Muscle of back (tissue), 11 donors: Measurements from ENCODE around the gene KRTAP4-12. TPM values are rescaled to one million over a fixed set of nuclear protein-coding genes. Genes with fewer than 3 reads are reported as not detected.
"Not testable (repeated sequence)": the region's sequence is repeated elsewhere in the genome, so short reads cannot be mapped to it uniquely, and the experiment has no call there.

Experiments
- DNase-seq, 3 donors: peaks; one replicate each; pipeline versions ENCODE4 v3.0.0 to v3.0.0-alpha.2; 2013
- polyA plus RNA-seq, 10 donors: library from polyadenylated mRNA; unstranded; fragments of 120-200 nt; gene quantifications; one replicate each; pipeline ENCODE4 v1.2.1, GENCODE V29; 2013; ENCODE audit not compliant: insufficient read length in 10 of 10

Gene KRTAP4-12
- polyA plus RNA-seq, 10 donors, result not detected

GRCh38 chr17:41096055-41096454 lies 27.9 kb downstream of the KRTAP4-12 start:
- DNase-seq, result no peak

GRCh38 chr17:41088760-41089352 lies 35.1 kb downstream of the KRTAP4-12 start:
- not testable (repeated sequence) for DNase-seq

- not testable (repeated sequence) for DNase-seq
Observed at GRCh38 chr17:41084100-41084856, 39.7 kb downstream of the KRTAP4-12 start, which contains the start of gene KRTAP4-7. KRTAP4-7 (plus strand) TSS chr17:41084150; CDS start chr17:41084207, 57 bp downstream.

- not testable (repeated sequence) for DNase-seq
Observed at GRCh38 chr17:41083427-41083826, 40.6 kb downstream of the KRTAP4-12 start.

GRCh38 chr17:41082626-41083025 lies 41.4 kb downstream of the KRTAP4-12 start:
- DNase-seq, result no peak

- no peak for DNase-seq
Observed at GRCh38 chr17:41076788-41077187, 47.2 kb downstream of the KRTAP4-12 start.

- no peak for DNase-seq
Observed at GRCh38 chr17:41073676-41074075, 50.3 kb downstream of the KRTAP4-12 start.

Other genes with a start within 250 kb of the KRTAP4-12 start
- gene KRT20, start 238.9 kb downstream of the KRTAP4-12 start, polyA plus RNA-seq, result under 1 TPM in 4 of 10 donors, not detected in 6; 0.13 to 0.24 (median 0.21) TPM
- 1 to 10 TPM in 2 of 10 donors, under 1 TPM in 5, not detected in 3; 0.16 to 2.7 (median 0.22) TPM for gene KRT23, start 186.5 kb downstream of the KRTAP4-12 start, polyA plus RNA-seq
- gene KRT39, start 157.2 kb downstream of the KRTAP4-12 start, polyA plus RNA-seq, result 1 to 10 TPM; 2.9 to 9.6 (median 5.2) TPM
- gene KRT40, start 139.9 kb downstream of the KRTAP4-12 start, polyA plus RNA-seq, result 10 to 100 TPM in 6 of 10 donors, 1 to 10 TPM in 4; 3.5 to 18.2 (median 10.4) TPM
- not detected for gene KRTAP3-3, start 130.0 kb downstream of the KRTAP4-12 start, polyA plus RNA-seq
- under 1 TPM in 9 of 10 donors, not detected in 1; 0.29 to 0.91 (median 0.58) TPM for gene KRTAP3-2, start 124.3 kb downstream of the KRTAP4-12 start, polyA plus RNA-seq
- gene KRTAP3-1, start 115.1 kb downstream of the KRTAP4-12 start, polyA plus RNA-seq, result not detected
- gene KRTAP1-5, start 97.0 kb downstream of the KRTAP4-12 start, polyA plus RNA-seq, result not detected
- gene KRTAP1-4, start 94.0 kb downstream of the KRTAP4-12 start, polyA plus RNA-seq, result not detected
- under 1 TPM in 1 of 10 donors, not detected in 9; 0.25 TPM for gene KRTAP1-3, start 89.3 kb downstream of the KRTAP4-12 start, polyA plus RNA-seq
- gene KRTAP1-1, start 82.7 kb downstream of the KRTAP4-12 start, polyA plus RNA-seq, result not detected
- gene KRTAP2-1, start 76.9 kb downstream of the KRTAP4-12 start, polyA plus RNA-seq, result not detected
- not detected for gene KRTAP2-2, start 69.0 kb downstream of the KRTAP4-12 start, polyA plus RNA-seq
- gene KRTAP2-3, start 64.1 kb downstream of the KRTAP4-12 start, polyA plus RNA-seq, result not detected
- gene KRTAP2-4, start 58.3 kb downstream of the KRTAP4-12 start, polyA plus RNA-seq, result not detected
- gene KRTAP4-7, start 40.0 kb downstream of the KRTAP4-12 start, polyA plus RNA-seq, result not detected
- not detected for gene KRTAP4-8, start 26.0 kb downstream of the KRTAP4-12 start, polyA plus RNA-seq
- gene KRTAP4-16, start 22.0 kb downstream of the KRTAP4-12 start, polyA plus RNA-seq, result not detected
- not detected for gene KRTAP4-9, start 18.8 kb downstream of the KRTAP4-12 start, polyA plus RNA-seq
- not detected for gene KRTAP4-11, start 5.8 kb downstream of the KRTAP4-12 start, polyA plus RNA-seq
- not detected for gene KRTAP4-6, start 16.4 kb upstream of the KRTAP4-12 start, polyA plus RNA-seq
- gene KRTAP4-5, start 25.6 kb upstream of the KRTAP4-12 start, polyA plus RNA-seq, result not detected
- gene KRTAP4-4, start 36.6 kb upstream of the KRTAP4-12 start, polyA plus RNA-seq, result not detected
- gene KRTAP4-3, start 44.0 kb upstream of the KRTAP4-12 start, polyA plus RNA-seq, result not detected
- not detected for gene KRTAP4-2, start 54.0 kb upstream of the KRTAP4-12 start, polyA plus RNA-seq
- not detected for gene KRTAP4-1, start 60.7 kb upstream of the KRTAP4-12 start, polyA plus RNA-seq
- not detected for gene KRTAP9-1, start 65.7 kb upstream of the KRTAP4-12 start, polyA plus RNA-seq
- not detected for gene KRTAP9-2, start 102.5 kb upstream of the KRTAP4-12 start, polyA plus RNA-seq
- not detected for gene KRTAP9-3, start 108.3 kb upstream of the KRTAP4-12 start, polyA plus RNA-seq
- not detected for gene KRTAP9-8, start 113.8 kb upstream of the KRTAP4-12 start, polyA plus RNA-seq
- not detected for gene KRTAP9-4, start 125.5 kb upstream of the KRTAP4-12 start, polyA plus RNA-seq
- gene KRTAP9-9, start 131.2 kb upstream of the KRTAP4-12 start, polyA plus RNA-seq, result not detected
- gene KRTAP9-6, start 141.2 kb upstream of the KRTAP4-12 start, polyA plus RNA-seq, result under 1 TPM in 5 of 10 donors, not detected in 5; 0.15 to 0.30 (median 0.27) TPM
- not detected for gene KRTAP9-7, start 151.5 kb upstream of the KRTAP4-12 start, polyA plus RNA-seq
- gene KRTAP29-1, start 178.7 kb upstream of the KRTAP4-12 start, polyA plus RNA-seq, result not detected
- not detected for gene KRTAP16-1, start 185.1 kb upstream of the KRTAP4-12 start, polyA plus RNA-seq
- gene KRTAP17-1, start 191.5 kb upstream of the KRTAP4-12 start, polyA plus RNA-seq, result not detected
- not detected for gene KRT33A, start 226.6 kb upstream of the KRTAP4-12 start, polyA plus RNA-seq
- under 1 TPM in 6 of 10 donors, not detected in 4; 0.09 to 0.26 (median 0.18) TPM for gene KRT33B, start 245.6 kb upstream of the KRTAP4-12 start, polyA plus RNA-seq